ENCODE data around the gene CMBL.
A peak's percentile ranks its signal among the peaks of the same experiment; 100 is the strongest.
"Not testable (repeated sequence)": the region's sequence is repeated elsewhere in the genome, so short reads cannot be mapped to it uniquely, and the experiment has no call there.

CMBL gene

DNA sequence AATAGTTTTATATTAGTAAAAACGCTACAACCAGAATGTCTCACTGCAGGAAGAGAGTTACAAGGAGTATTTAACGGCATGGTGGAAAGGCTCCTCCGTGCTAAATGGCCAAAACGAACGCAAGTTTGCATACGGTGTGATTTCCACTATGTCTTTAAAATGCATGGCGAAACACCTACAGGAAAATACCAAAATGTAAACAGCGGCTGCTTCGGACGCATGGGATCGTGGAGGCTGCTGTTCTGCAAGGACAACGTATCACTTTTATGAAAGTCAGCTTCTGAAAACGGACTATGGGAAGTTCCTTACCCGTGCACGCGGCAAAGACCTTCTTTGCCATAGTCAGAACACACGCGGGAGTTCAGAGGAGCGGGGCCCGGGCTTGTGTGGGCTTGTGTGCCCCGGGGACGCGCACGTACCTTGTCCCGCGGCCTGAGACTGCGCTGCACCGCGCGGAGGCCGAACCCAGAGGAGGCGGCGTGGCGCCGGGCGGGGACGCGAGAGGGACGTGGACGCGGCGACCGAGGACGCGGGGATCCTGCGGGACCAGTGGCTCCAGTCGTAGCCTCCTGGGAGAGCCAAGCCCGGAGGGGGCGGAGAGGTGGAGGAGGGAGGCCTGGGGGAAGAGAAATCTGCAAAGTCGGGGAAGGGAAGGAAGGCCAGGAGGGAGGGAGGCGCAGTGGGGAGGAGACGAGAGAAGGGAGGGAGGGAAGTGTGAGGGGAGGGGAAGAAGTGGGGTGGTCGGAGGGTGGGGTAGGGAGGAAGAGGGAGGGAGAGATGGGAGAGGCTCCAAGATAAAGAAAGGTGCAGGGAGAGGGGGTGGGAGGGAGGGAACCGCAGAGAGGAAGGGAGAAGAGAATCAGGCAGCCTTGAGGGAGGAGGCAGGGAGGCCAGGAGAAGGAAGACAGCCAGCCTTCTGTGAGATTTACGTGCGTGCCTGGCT is at the start of gene CMBL:
Gene CMBL, minus strand, starts transcription at position 697 of the 943 bp plus-strand sequence. CDS start 17,140 bp downstream, outside the sequence.
- DNase-seq = no peak

DNA sequence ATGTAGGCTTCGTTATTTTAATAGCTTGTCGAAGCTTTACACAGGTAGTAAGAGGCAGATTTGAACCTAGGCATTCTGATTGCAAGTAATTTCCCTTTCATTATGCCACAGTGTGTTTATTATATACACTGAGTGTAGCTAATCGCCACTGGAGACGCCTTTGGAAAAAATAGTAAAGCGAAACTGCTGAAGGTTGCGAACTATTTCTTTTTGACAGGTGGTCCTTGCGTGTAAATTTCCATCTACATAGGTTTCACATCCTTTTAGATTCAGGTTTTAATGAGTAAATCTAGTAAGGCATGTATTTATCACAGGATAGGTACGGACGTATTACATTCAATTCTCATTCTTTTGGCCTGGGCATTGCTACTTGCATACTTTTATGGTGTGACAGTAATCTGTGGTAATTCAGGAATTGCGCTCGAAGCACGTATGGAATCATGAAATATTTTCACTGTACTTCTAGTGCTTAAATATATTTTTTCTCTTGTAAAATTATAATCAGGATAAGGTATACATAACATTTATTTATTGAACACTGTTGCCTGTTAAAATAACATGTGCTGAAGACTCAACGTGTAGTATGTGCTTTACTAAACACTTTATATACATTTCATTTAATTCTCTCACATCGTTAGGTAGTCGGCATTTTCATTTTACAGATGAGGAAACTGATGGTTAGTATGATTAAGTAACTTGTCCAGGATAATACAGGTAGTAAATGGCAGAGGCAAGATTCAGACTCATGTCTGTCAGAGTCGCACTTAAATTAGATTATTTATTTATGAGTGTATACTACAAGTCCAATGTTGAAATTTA is 47.6 kb upstream of the CMBL start:
- DNase-seq = no peak

DNA sequence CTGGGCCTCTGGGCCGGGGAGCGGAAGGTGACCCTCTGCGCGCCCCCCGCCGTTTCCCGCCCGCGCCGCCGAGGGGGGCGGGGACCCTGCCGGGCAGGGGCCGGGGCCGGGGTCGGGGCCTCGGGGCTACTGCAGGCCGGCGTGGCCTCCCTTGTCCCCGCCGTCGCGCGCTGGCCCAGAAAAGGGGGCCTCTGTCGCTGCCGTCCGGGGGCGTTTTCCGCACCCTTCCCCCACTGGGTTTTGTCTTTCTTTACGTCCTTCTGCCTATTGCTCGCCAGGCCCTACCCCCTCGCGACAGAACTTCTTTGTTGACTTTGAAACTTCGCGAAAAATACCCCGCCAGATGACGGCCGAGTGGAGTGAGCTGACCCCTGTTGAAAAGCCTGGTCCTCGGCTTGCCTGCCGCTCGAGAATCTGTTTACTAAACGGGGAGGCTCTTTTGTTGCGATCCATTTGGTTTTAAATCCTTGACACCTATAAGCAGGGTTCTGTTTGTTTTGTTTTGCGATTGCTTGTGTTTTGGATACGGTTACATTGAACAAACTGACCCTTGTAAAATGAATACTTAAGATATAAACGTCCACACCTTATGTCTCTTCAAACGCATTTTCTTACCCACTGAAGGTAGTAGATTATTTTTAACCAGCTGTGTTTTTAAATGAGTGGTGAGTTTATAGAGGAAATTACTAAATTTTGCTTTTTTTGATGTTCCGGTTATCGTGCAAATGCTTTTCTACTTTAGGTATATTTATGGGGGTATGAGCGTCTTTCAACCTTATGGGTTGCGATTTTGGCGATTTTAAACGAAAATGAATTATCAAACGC is 46.6 kb upstream of the CMBL start:
- peak; percentile 41 for DNase-seq

DNA sequence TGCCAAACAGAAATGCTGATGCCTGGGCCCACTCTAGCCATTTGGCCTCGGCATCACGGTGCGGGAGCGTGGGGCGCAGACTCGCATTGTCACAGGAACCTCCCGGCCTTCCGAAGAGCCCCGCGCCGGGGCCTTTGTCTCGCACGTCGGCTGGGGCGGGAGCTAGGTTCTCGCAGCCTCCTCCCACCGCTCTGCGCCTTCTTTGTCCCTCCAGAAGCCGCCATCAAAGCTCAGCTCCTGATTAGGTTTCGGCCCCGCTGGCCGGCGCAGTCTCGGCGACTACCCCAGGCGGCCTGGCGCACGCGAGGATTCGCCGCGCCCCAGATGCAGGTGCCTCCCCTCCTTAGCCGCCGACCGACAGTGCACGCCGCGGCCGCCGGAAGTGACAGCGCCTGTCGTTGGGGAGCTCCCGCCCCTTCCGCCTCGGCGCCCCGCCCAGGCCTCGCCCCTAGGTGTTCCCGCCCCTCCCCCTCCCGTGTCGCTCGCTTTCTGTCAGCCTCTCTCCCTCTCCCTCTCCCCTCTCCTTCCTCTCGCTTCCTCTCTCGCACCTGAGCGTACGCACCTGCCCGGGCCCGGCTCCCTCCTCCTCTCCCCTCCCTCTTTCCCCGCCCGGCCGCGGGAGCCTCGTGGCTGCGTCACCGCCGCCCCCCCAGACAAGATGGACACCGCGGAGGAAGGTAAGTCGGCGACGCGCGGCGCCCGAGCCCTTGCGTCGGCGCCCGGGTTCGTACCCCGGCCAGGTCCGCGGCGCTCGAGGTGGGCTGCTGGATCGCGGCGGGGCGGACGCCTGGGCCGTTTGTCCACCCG is 45.7 kb upstream of the CMBL start, which contains the start of gene MARCHF6:
Gene MARCHF6, plus strand, starts transcription at position 455 of the 807 bp plus-strand sequence. Its CDS starts 204 bp downstream, at position 659.
- peak; percentile 59 for DNase-seq

DNA sequence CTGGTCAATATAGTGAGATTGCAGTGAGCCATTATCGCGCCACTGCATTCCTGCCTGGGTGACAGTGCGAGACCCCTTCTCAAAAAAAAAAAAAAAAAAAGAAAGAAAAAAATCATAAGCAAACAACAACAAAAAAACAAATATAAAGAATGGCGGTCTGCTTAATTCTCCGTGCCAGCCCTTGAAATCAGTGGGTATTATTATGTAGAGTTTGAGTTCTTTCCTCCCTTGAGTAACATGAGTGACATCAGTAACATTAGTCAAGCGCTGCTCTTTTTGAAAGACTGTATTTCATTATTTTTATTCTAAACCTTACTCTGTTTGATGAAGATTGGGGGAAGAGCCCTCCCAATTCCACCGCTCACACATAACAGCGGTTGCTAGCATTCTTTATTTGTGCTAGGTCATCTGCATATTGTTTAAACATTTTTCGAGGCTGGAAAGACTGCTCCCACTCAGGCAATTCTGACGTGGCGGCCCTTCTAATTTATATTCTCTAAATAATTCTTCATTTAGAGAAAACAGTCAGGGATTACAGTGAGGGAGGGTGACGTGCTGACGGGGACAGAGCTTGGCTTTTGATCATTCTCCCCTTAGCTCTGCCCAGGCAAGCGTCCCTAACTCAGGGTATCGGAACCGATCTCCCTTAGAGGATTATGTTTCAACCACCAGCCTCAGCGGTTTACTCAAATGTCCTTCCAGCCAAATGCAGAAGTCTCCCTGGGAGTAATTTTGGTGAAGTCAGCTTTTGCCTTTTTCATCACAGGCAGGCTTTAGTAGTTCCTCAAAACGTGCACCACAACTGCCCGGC is 44.9 kb upstream of the CMBL start:
- peak; percentile 51 for DNase-seq

DNA sequence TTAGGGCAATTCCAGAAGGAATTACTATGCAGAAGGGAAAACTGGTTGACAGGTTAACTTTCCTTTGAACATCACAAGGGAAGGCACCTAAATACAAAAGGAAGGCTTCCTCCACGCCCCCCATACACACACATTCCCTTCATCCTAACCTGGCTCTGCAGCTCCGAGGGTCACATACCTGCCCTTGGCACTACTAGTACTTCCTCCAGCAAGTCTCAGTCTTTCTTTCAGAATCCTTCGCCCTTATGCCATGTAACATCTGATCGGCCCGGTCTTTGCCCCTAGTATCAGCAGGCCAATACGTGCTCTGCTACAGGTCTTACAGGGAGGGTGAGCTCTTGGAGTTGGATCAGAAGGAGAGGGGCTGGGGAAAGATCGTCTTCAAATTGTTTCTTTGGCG is 44.2 kb upstream of the CMBL start:
- no peak for DNase-seq

DNA sequence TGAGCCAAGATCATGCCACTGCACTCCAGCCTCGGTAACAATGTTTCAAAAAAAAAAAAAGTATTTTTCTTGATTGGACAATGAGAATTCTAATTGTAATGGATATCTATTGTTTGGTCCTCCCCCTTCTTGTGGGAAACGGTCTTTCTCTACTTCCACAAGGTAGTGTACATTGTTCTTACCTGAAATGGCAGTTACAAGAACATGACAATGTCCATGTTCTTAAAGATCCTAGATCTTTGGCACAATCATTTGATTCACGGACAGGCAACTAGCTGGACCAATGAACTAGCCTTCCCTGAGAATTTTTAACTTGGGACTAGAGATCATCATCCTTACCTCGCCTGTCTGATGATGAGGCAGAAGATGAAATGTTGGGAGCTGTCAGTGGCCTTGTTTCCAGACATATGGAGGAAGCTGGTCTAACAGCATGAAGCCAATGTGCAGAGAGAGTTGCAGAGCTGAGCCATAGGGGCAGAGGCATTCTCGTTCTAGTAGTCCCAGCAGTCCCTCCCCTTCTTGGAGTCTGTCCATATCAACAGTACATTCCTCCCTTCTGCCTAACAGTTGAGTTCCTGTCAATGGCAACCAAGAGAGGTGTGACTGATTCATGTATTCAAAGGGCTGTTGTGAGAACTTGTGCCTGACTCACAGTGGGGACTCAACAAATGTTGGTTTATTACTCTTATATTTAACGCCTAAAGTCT is 43.6 kb upstream of the CMBL start:
- DNase-seq = no peak

DNA sequence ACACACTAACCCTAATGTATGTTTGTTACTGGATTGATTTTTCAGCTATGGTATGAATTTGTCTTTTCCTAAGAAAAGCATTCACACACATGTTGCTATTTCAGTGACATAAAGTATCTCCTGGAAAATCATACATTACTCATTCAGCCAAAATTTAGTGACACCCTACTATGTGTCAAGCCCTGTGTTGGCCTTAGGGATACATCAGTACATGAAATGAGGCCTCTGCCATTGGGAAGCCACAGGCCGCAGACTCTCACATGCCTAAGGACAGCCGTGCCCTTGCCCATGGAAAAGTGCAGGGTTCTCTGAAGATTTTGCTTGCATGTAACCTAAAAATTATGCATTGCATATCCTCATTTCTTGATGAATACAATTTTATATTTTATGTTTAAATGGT is 40.6 kb upstream of the CMBL start:
- no peak for DNase-seq

DNA sequence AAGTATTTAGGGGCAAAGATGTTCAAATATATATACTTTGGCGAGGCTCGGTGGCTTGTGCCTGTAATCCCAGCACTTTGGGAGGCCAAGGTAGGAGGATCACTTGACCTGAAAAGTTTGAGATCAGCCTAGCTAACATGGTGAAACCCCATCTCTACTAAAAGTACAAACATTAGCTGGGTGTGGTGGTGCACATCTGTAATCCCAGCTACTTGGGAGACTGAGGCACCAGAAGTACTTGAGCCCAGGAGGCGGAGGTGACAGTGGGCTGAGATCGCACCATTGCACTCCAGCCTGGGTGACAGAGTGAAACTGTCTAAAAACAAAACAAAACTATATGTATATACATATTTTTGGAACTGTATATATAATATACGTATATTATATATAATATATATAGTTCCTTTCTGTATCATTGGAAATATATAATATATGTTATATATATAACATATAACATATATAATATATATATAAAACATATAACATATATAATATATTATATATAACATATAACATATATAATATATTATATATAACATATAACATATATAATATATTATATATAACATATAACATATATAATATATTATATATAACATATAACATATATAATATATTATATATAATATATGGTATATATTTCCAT is 36.9 kb upstream of the CMBL start:
- DNase-seq = not testable (repeated sequence)

DNA sequence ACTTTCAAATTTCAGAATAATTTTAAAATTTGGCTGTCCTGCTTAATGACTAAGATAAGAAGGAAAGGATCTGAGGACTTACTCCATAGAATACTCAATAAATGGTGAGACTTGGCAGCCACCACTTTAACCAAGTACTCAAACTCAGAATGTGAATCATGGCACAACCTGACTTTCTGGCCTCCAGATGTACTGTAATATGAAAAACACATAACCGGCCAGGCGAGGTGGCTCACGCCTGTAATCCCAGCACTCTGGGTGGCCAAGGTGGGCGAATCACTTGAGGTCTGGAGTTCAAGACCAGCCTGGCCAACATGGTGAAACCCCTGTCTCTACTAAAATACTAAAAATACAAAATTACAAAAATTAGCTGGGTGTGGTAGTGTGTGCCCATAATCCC is 35.8 kb upstream of the CMBL start:
- no peak for DNase-seq

DNA sequence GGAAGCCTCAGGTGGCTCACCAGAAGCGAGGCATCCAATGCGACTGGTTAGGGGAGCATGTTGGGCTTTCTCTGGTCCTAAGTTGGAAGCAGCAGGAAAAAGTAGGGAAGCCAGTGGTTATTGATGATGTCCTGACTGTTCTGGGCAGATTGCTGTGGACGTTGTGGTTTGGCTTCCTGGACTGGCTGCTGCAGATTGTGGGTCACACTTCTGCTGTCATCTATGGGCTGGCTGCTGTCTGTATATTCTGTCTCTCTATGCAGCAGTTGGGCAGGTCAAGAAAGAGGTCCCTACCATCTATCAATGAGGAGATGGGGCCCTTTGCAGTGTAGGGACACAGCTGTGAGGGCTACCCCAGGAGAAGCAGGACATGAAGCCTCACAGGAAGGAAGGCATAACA is 32.3 kb upstream of the CMBL start:
- no peak for DNase-seq

DNA sequence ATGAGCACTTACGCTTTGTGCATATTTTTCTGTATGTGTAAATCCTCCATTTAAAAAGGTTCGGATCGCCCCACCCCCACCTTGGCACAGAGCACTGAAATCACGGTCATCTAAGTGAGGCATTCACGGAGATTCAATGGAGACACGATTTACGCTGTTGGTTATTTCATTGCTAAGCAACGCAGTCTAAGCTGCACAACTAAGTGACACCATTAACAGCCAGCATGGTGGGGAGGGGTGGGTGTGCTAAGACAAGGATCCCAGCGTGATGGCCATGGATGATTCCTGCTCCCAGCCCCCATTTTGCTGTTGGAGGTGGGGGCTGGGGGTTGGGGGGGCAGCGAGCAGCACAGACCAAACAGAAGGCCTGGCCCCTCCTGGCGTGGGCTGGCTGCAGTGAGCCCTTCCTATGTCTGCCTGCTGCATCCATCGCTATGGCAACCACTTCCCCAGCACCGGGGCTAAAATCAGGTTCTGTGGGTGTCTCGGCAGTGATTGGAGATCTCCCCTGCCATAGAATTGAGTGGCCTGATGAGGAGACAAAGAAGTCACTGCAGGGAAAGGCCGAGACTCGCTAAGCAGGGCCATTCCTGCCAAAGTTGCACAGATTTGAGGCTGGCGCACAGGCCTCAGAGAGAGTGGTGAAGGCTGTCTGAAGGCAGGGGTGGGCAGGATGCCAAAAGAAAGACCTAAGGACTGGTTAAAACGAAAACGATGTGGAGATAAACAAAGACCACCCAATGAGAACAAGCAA is 31.5 kb upstream of the CMBL start:
- DNase-seq = no peak

DNA sequence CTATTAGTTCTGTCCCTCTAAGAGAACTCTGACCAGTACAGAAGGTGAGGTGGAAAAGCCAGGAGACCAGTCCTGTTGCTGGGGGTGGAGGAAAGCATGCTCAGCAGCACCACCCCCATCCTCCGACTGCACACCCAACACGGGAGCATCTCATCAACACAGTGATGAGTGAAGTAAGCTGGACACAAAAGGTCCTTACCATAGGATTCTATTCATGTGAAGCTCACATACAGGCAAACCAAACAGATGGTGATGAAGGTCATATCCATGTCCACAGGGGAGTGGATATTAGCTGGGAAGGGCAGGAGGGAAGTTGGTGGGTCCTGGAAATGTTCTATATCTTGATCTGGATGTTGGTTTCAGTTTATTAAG is 31.0 kb upstream of the CMBL start:
- DNase-seq = no peak

DNA sequence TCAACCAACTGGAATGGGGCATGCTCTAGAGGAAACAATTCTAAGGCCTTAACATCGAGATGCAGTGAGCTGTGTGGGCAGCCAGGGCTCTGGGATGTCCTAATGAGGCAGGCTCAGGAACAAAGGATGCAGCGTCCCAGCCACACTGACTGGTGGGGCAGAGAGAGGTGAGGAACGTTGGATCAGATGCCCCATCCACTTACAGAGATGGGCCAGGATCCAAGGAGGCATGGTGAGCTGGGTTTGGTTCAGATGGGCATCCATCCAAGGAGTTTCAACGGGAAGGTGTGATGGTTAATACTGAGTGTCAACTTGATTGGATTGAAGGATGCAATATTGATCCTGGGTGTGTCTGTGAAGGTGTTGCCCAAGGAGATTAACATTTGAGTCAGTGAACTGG is 30.3 kb upstream of the CMBL start:
- DNase-seq = no peak

DNA sequence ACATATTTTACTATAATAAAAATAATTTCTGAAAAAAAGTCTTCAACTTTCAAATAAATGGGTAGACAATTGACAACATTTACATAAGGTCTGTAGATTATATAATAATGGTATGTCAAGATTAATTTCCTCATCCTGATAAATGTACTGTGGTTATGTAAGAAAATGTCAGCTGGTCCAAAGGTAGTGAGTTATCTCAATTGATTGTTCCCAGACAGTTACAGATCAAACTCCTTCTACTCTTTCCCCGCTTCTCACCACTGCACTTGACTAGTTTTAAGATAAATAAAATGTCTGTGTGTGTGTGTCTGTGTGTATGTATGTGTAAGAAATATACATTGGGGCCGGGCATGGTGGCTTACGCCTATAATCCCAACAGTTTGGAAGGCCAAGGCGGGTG is 29.4 kb upstream of the CMBL start:
- DNase-seq = no peak

DNA sequence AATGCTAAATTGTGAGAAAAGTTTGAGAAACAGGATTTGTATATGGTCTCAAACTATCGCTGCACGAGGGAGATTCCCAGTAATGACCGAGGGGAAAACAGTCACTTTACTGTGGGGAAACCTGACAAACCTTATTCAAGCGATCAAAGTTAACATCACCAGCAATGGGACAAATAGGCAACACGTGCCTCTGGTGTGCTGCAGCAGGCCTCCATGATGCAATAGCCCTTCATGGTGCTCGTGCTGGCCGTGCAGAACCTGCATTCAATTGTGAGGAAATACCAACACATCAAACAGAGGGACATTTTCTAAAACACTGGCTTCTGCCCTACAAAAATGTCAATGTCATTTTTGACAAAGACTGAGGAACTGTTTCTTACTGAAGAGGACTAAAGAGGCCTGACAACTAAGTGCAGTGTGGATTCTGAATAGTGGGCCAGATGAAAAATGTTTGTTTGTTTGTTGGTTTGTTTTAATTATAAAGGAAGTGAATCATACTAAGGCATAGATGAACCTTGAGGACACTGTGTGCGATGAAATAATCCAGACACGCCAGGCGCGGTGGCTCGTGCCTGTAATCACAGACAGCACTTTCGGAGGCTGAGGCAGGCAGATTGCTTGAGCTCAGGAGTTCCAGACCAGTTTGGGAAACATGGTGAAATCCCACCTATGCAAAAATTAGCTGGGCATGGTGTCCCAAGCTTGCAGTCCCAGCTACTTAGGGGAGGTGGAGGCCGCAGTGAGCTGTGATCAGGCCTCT is 28.2 kb upstream of the CMBL start:
- DNase-seq = no peak

DNA sequence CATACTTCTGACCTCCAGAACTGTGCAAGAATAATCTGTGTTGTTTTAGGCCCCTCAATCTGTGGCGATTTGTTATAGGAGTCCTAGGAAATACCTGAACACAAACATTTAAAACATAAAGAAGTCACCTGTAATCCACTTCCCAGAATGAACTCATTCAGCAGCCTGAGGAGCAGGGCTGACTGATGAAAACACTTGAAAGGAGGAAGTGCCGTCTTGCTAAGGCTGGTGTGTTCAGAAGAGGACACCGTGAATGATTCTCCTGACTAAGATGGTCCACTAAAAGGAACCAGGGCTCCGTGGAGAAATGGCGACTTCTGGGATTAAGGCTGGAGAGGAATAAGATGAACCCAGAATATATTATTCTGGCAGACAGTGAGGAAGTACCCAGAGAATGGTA is 27.1 kb upstream of the CMBL start:
- no peak for DNase-seq

Measured in NCI-H524 treated with DMSO at 0.1 percent for 48 hours (cell line).